Measurements from ENCODE around the gene SYCE3.

Gene SYCE3

DNA sequence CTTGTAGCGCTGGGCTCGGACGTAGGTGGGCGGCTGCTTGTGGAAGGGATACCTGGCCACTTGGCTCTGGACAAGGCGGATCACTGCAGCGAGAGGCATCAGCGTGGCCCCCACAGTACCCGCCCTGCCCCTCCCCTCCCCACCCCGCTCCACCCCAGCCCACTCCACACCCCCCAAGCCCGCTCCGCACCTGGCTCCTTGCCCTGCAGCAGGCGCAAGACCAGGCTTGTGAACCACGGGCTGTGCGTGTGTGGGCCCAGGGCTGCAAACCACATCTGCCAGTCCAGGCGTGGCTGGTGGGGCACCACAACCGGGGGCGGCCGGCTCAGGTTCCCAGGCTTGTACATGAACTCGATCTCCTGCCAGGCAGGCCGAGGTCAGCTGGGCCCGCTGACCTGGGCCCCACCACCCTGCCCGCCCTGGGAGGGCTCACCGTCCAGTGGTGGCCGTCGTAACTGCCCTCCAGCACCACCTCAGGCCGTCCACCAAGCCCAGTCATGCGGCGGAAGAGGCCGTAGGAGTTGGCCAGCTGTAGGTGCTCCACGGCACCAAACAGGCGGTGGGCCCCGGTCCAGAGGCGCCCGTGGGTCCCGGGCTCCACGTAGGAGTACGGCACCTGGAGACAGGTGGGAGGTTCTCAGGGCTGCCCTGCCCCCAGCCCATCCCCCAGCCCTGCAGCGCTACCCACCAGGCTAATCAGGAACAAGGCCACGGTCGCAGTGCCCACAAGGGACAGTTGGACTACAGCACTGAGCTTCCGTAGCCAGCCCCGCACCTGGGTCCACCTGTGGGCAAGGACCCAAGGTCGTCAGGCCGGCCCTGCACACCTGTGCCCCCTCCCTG is 58.1 kb downstream of the SYCE3 start:
- no peak overlapping the region for H3K9ac ChIP-seq (ENCODE audit: low read length in 2 of 2)
- H3K27me3 ChIP-seq (ENCODE audit: control insufficient read depth in 1 of 2, insufficient read depth in 2 of 2, low read length in 2 of 2): no peaks in the 10 kb centered on the region
- H3K4me3 ChIP-seq (ENCODE audit: low read length in 2 of 2): no peak overlapping the region
- H3K4me1 ChIP-seq (ENCODE audit: control insufficient read depth, insufficient read depth, low read length): peaks cover 26% of the 10 kb centered on the region
- no peaks in the 10 kb centered on the region for H3K9me3 ChIP-seq (ENCODE audit: control insufficient read depth in 2 of 2, low read length in 2 of 2)
- H3K27ac ChIP-seq (ENCODE audit: low read length): no peak overlapping the region
- peaks cover 14 to 22% of the 10 kb centered on the region in 2 donors for H3K36me3 ChIP-seq (ENCODE audit: control insufficient read depth in 2 of 2, insufficient read depth in 2 of 2, low read length in 2 of 2)

- H3K4me1 ChIP-seq (ENCODE audit: control insufficient read depth, insufficient read depth, low read length): peaks cover 18% of the 10 kb centered on the region
Observed at GRCh38 chr22:50503475-50504145, 59.1 kb downstream of the SYCE3 start.

GRCh38 chr22:50502628-50503474 is 59.9 kb downstream of the SYCE3 start:
- no peak overlapping the region for H3K27ac ChIP-seq (ENCODE audit: low read length)
- no peaks in the 10 kb centered on the region for H3K9me3 ChIP-seq (ENCODE audit: control insufficient read depth in 2 of 2, low read length in 2 of 2)
- no peaks in the 10 kb centered on the region for H3K27me3 ChIP-seq (ENCODE audit: control insufficient read depth in 1 of 2, insufficient read depth in 2 of 2, low read length in 2 of 2)
- peaks cover 14 to 22% of the 10 kb centered on the region in 2 donors for H3K36me3 ChIP-seq (ENCODE audit: control insufficient read depth in 2 of 2, insufficient read depth in 2 of 2, low read length in 2 of 2)
- H3K4me3 ChIP-seq (ENCODE audit: low read length in 2 of 2): no peak overlapping the region
- peaks cover 18% of the 10 kb centered on the region for H3K4me1 ChIP-seq (ENCODE audit: control insufficient read depth, insufficient read depth, low read length)
- no peak overlapping the region for H3K9ac ChIP-seq (ENCODE audit: low read length in 2 of 2)

More at GRCh38 chr22:50503475-50504145, 59.1 kb downstream of the SYCE3 start:
- Histone ChIP-seq H3K36me3 (ENCODE audit: control insufficient read depth in 2 of 2, insufficient read depth in 2 of 2, low read length in 2 of 2) (peaks cover 14 to 22% of the 10 kb centered on the region in 2 donors), H3K9me3 (ENCODE audit: control insufficient read depth in 2 of 2, low read length in 2 of 2) (no peaks in the 10 kb centered on the region), H3K27ac (ENCODE audit: low read length) (no peak overlapping the region), H3K27me3 (ENCODE audit: control insufficient read depth in 1 of 2, insufficient read depth in 2 of 2, low read length in 2 of 2) (no peaks in the 10 kb centered on the region), H3K4me3 (ENCODE audit: low read length in 2 of 2) (no peak overlapping the region), H3K9ac (ENCODE audit: low read length in 2 of 2) (no peak overlapping the region)

DNA sequence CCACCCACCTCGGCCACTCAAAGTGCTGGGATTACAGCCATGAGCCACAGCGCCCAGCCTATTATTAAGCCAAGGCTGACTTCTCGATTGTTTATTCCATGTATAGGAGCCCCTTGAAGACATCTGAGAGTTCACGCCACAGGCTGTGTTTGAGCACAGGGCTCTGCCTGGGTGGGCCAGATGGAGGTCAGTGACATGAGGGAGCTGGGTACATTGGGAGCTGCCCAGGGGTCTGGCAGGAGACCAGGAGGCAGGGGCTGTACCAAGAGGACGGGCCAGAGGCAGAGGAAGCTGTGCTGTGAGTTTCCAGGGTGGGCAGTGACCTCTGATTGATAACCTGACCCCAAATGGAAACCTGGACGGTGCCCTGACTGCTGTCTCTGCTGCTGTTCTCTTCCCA is 60.6 kb downstream of the SYCE3 start:
- H3K9me3 ChIP-seq (ENCODE audit: control insufficient read depth in 2 of 2, low read length in 2 of 2): no peaks in the 10 kb centered on the region
- no peak overlapping the region for H3K4me3 ChIP-seq (ENCODE audit: low read length in 2 of 2)
- no peak overlapping the region for H3K27ac ChIP-seq (ENCODE audit: low read length)
- no peaks in the 10 kb centered on the region for H3K27me3 ChIP-seq (ENCODE audit: control insufficient read depth in 1 of 2, insufficient read depth in 2 of 2, low read length in 2 of 2)
- no peak overlapping the region for H3K9ac ChIP-seq (ENCODE audit: low read length in 2 of 2)
- peaks cover 14 to 22% of the 10 kb centered on the region in 2 donors for H3K36me3 ChIP-seq (ENCODE audit: control insufficient read depth in 2 of 2, insufficient read depth in 2 of 2, low read length in 2 of 2)
- H3K4me1 ChIP-seq (ENCODE audit: control insufficient read depth, insufficient read depth, low read length): peaks cover 17% of the 10 kb centered on the region

All from stomach smooth muscle (tissue), 2 donors.